Stomach (tissue), 8 donors: ENCODE results near the gene CLBA1. TPM values are rescaled to one million over a fixed set of nuclear protein-coding genes. Genes with fewer than 3 reads are reported as not detected.

Experiments used
- polyA plus RNA-seq, 3 donors: library from polyadenylated mRNA; stranded (reverse); fragments of 200-250 nt; gene quantifications; one replicate each; pipeline ENCODE4 v1.2.3, GENCODE V29; 2013
- total RNA-seq, 5 donors: library from RNA; depleted of rRNA; stranded (reverse); fragments of >200 nt; gene quantifications; one replicate each; pipeline versions ENCODE4 v1.1.0 to v1.2.3, GENCODE V29; 2014 to 2016
- donor health status: healthy with polysubstance abuse.
- donor health status: Bipolar disorder and iron deficiency.
- donor health status: healthy.

The CLBA1 gene
- total and polyA plus RNA-seq, 8 donors = 3.5 to 13.9 (median 5.8) TPM; not detected in 1

Other genes starting within 250 kb of the CLBA1 start
- 100 to 1,000 TPM in 4 of 5 donors, 10 to 100 TPM in 1; 73.3 to 366 (median 252) TPM for gene SIVA1, start 232.6 kb upstream of the CLBA1 start, total RNA-seq
- gene SIVA1, start 232.6 kb upstream of the CLBA1 start, polyA plus RNA-seq = 100 to 1,000 TPM; 200 to 247 (median 213) TPM
- gene AKT1, start 190.0 kb upstream of the CLBA1 start, total RNA-seq = 100 to 1,000 TPM in 4 of 5 donors, 10 to 100 TPM in 1; 85.2 to 292 (median 119) TPM
- gene AKT1, start 190.0 kb upstream of the CLBA1 start, polyA plus RNA-seq = 100 to 1,000 TPM; 100 to 123 (median 107) TPM
- 10 to 100 TPM in 3 of 5 donors, 1 to 10 TPM in 2; 4.7 to 59.7 (median 13.2) TPM for gene ZBTB42, start 184.7 kb upstream of the CLBA1 start, total RNA-seq
- gene ZBTB42, start 184.7 kb upstream of the CLBA1 start, polyA plus RNA-seq = 1 to 10 TPM; 4.6 to 7.9 (median 5.5) TPM
- 100 to 1,000 TPM in 1 of 5 donors, 10 to 100 TPM in 4; 12.7 to 483 (median 46.1) TPM for gene CEP170B, start 120.5 kb upstream of the CLBA1 start, total RNA-seq
- 10 to 100 TPM in 2 of 3 donors, 1 to 10 TPM in 1; 9.6 to 15.4 (median 13.2) TPM for gene CEP170B, start 120.5 kb upstream of the CLBA1 start, polyA plus RNA-seq
- 1 to 10 TPM in 1 of 5 donors, under 1 TPM in 1, not detected in 3; 0.14 to 2.6 TPM for gene PLD4, start 60.9 kb upstream of the CLBA1 start, total RNA-seq
- 1 to 10 TPM in 1 of 3 donors, under 1 TPM in 1, not detected in 1; 0.70 to 1.7 TPM for gene PLD4, start 60.9 kb upstream of the CLBA1 start, polyA plus RNA-seq
- gene AHNAK2, start 7.4 kb upstream of the CLBA1 start, total RNA-seq = 100 to 1,000 TPM in 1 of 5 donors, 10 to 100 TPM in 4; 11.0 to 117 (median 15.1) TPM
- gene AHNAK2, start 7.4 kb upstream of the CLBA1 start, polyA plus RNA-seq = 10 to 100 TPM in 1 of 3 donors, 1 to 10 TPM in 2; 1.5 to 46.3 (median 2.1) TPM
- 10 to 100 TPM in 2 of 5 donors, 1 to 10 TPM in 3; 2.9 to 12.3 (median 4.5) TPM for gene CDCA4, start 35.3 kb downstream of the CLBA1 start, total RNA-seq
- gene CDCA4, start 35.3 kb downstream of the CLBA1 start, polyA plus RNA-seq = 1 to 10 TPM; 4.7 to 9.4 (median 8.0) TPM
- gene GPR132, start 79.6 kb downstream of the CLBA1 start, total RNA-seq = 10 to 100 TPM in 1 of 5 donors, 1 to 10 TPM in 3, under 1 TPM in 1; under 0.01 to 11.1 (median 1.7) TPM
- under 1 TPM; 0.38 to 0.81 (median 0.76) TPM for gene GPR132, start 79.6 kb downstream of the CLBA1 start, polyA plus RNA-seq
- 100 to 1,000 TPM in 1 of 5 donors, 10 to 100 TPM in 3, 1 to 10 TPM in 1; 8.0 to 117 (median 18.7) TPM for gene JAG2, start 183.0 kb downstream of the CLBA1 start, total RNA-seq
- 10 to 100 TPM in 1 of 3 donors, 1 to 10 TPM in 2; 6.0 to 27.2 (median 7.5) TPM for gene JAG2, start 183.0 kb downstream of the CLBA1 start, polyA plus RNA-seq
- 10 to 100 TPM in 4 of 5 donors, not detected in 1; 15.2 to 62.6 (median 18.4) TPM for gene NUDT14, start 195.5 kb downstream of the CLBA1 start, total RNA-seq
- gene NUDT14, start 195.5 kb downstream of the CLBA1 start, polyA plus RNA-seq = 10 to 100 TPM; 26.6 to 51.7 (median 30.7) TPM